NCI-H2171 treated with DMSO at 0.1 percent for 48 hours (cell line): Measurements from ENCODE around the gene CLIP2.
"Not testable (repeated sequence)": the region's sequence is repeated elsewhere in the genome, so short reads cannot be mapped to it uniquely, and the experiment has no call there.

Experiments
- DNase-seq: peaks from one replicate; lab custom pipeline; 2025; lab: John Stamatoyannopoulos, UW

CLIP2 gene

DNA sequence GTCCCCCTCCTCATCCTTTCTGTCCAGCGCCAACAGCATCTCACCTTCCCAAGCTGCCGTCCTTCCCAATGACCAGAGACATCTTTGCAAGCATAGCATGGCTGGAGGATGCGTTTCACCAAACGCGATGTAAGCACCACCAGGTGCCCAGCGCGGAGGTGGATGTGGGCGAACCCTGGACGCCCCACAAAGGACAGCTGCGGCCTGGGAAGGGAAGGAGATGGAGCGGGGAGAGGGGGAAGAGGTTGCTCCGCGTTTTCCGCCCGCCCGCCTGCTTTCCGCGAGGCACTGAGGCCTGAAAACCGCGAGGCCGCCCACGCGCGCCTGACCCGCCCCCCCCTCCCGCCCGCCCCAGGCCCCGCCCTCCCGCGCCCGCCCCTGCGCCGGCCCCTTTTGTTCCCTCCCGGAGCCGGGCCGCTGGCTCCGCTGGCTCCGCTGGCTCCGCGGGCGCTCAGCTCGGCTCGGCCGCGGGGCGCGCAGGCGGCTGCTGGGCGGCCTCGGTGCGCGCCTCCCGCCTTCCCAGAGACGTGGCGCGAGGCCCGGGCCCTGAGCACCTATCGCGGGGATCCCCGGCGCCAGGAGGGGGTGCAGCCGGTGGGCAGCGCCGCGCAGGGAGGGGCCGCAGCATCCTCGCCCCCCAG, at the start of gene CLIP2:
Gene CLIP2 (plus strand): TSS at position 390 of the 641 bp plus-strand sequence. CDS start 28,140 bp downstream, outside the sequence.
- peak; percentile 68 for DNase-seq

DNA sequence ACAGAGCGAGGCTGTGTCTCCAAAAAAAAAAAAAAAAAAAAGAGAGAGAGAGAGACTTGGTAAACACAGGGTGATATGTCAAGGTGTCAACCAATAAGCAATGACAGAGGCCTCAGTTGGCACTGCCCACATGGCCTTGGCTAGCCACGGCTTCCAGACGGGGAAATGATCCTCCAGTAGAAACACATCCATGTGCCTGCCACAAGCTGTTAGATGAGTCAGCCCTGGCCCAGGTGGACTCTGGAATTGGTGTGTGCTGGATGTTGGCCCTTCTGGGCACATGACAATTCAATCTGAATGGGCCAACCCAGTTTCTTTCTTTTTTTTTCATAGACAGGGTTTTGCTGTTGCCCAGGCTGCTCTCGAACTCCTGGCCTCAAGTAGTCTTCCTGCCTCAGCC, 48.7 kb upstream of the CLIP2 start:
- DNase-seq: no peak

DNA sequence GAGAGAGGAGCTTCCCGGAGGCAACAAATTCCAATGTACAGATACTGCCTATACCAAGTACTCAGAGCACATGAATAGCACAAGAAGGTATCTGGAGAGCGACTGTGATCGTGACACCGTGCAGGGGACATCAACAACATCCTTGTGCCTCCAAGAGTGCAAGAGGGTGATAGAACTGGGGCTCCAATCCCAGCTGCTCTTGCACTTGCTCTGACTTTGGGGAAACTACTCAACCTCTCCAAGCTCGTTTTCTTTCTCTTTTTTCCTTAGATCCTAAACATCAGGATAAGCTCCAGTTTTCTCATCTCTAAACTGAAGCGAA, 47.1 kb upstream of the CLIP2 start:
- no peak for DNase-seq

DNA sequence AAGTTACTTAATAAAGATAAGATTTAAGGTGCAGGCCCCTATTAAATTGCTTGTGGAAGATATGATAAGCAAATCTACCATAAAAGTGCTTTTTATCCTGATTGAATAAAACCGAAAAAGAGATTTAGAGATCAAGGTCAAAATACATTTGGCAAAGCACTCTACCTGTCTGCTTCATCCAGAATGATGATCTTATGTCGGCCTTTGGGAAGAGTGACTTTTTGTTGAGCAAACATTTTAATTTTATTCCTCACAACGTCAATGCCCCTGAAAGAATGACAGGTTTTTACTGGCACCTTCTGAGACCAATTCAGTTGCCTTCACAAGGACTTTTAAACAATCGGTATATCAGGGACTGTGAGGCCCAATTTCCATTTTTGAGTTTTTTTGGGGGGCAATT, 42.7 kb upstream of the CLIP2 start:
- no peak for DNase-seq

DNA sequence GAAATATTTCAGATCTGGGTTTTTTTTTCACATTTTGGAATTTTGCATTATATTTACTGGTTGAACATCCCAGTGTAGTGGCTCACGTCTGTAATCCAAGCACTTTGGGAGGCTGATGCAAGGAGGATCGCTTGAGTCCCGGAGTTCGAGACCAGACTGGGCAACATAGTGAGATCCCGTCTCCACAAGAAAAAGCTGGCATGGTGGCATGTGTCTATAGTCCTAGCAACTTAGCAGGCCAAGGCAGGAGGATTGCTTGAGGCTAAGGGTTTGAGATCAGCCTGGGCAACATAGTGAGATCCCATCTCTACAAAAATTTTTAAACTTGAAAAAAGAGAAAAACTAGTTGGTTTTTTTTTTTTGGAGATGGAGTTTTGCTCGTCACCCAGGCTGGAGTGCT, 41.1 kb upstream of the CLIP2 start:
- DNase-seq: no peak

- not testable (repeated sequence) for DNase-seq
These were observed 40.1 kb upstream of the CLIP2 start for GRCh38 chr7:74249058-74249457.

- peak; percentile 21 for DNase-seq
These were observed 36.3 kb upstream of the CLIP2 start for GRCh38 chr7:74252893-74253292.

DNA sequence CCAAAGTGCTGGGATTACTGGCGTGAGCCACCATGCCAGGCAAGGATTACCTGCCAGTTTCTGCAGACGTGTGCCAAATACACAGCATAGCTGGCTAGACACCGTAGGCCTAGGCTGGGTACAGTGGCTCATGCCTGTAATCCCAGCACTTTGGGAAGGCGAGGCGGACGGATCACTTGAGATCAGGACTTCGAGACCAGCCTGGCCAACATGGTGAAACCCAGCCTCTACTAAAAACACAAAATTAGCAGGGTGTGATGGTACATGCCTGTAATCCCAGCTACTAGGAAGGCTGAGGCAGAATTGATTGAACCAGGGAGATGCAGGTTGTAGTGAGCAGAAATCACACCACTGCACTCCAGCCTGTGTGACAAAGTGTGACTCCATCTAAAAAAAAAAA, 35.9 kb upstream of the CLIP2 start:
- DNase-seq: no peak

GRCh38 chr7:74253835-74254128, 35.4 kb upstream of the CLIP2 start:
- no peak for DNase-seq

DNA sequence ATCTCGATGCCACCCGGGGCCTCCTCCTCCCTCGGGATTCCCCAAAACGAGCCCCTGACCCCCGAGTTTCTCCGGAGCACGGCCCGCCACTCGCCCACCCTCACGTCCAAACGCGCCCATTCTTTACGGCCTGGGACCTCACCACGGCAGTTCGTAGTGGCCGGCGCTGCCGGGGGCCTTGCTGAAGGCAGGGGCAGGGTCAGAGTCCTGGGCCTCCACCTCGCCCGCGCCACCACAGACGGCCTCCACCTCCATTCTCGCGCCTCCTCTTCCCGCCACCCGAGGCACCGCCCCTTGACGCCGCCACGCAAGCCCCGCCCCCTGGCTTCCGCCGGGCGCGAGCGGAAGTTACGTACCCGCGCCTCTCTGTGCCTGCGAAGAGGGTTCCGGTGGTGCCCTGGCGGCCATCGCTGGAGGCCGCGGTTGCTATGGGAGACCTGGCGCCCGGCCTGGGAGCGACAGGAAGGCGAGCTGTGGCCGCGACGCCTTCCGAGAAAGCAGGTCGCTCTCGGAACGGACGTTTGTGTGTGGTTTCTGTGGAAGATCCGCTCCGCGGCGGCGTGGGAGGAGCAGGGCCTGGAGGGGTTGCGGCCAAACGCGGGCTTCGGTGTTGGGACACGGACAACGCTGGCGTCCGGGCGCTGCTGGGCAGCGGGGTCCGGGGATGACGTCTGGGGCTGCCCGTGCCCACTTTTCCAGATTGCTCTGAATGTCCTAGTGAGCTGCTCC, 34.9 kb upstream of the CLIP2 start, which contains the start of gene RFC2:
Gene RFC2 (minus strand): TSS at position 271 of the 729 bp plus-strand sequence. CDS start 16 bp downstream, at position 255.
- DNase-seq: peak; percentile 91

DNA sequence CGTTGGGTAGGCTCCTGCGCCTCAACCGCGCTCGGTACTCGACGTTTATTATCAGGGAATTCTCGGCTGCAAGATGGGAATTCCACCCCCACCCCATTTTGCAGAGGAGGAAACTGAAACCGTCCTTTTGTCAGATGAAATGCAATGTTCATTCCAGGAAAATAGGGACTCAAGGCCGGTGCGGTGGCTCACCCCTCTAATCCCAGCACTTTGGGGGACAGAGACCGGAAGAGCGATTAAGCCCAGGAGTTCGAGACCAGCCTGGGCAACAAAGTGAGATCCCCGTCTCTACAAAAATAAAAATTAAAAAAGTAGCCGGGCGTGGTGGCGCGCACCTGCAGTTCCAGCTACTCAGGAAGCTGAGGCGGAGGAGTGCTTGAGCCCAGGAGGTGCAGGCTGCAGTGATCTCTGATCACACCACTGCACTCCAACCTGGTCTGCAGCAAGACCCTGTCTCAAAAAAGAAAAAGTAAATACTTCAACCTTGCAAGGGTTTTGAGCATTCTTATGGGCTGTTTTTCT, 34.3 kb upstream of the CLIP2 start:
- DNase-seq: no peak

- DNase-seq: not testable (repeated sequence)
These were observed 33.7 kb upstream of the CLIP2 start for GRCh38 chr7:74255461-74255860.

DNA sequence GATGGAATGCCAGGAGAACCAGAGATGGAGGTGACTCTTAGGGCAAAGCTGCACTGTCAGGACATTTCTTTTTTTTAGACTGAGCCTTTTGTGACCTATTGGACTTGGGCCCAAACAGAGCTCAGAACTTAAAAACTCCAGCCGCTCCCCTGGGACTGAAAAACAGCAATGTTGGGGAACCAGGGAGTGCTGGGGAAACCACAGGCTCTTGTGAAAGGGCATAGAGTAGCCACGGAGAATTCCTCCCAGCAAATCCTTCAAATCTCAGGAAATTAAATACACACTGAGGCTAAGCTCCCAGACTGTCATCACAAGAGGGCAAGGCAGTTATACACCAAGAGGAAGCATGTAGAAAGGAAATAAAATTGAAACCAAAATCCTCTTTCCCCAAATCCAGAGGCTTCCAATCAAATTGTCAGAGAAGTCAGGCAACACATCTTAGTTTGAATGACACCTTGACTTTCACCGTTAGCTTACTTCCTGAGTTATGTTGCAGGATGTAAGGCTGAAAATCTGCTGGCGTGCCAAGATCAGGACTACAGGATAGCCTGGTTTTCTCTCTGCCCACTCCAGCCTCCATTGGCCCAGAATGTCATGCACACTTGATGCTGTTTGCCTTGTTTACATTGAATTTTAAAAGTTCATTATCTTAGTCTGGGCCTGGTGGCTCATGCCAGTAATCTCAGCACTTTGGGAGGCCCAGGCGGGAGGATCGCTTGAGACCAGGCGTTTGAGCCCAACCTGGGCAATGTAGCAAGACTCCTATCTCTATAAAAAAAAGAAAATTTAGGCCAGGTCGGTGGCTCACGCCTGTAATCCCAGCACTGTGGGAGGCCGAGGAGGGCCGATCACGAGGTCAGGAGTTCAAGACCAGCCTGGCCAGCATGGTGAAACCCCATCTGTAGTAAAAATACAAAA, 32.5 kb upstream of the CLIP2 start:
- no peak for DNase-seq

DNA sequence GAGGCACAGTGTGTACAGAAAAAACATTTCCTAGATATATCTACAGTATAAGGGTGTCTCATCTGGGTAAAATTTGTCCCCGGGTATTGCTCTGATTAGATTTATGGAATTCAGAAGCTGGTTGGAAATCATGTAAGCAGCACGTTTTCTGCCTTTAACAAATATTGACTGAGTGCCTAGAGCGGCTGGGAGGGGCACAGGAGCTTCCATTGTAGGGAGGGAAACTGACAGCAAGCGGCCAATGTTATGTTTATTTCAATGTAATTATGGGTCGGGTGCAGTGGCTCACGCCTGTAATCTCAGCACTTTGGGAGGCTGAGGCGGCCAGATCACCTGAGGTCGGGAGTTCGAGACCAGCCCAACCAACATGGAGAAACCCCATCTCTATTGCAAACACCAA, 30.6 kb upstream of the CLIP2 start:
- DNase-seq: no peak

- DNase-seq: no peak
These were observed 26.4 kb upstream of the CLIP2 start for GRCh38 chr7:74262639-74263398.

DNA sequence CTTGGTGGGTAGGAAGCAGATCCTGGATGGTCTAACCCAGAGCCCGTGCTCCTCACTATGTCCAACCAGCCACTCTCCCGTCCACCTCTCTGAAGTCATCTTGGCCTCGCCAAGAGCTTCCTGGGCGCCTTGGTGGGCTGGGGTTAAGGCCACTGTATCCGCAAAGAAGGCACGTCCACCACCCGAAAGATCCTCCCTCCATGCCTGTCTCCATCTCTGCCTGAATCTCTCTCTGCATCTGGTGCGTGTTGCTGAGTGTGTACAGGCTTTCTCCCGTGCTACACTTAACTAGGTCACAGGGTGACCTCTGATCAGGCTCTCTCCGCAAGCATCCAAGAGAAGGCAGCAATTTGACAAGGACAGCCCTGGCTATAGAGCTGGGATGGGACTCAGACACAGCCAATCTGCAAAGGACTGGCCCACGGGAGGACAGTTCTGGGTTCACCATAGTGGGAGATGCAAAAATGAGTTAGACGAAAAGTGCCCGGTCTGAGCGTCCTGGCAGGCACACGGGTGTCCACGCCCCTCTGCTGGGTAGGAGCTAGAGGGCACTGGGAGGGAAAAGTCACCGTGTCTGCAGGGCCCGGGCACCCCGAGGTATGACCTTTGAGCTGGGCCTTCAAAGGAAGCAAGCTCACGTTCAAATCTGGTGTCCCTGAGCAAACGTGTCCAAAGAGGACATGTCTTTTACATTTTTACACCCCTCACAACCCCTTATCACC, 25.6 kb upstream of the CLIP2 start:
- DNase-seq: no peak

DNA sequence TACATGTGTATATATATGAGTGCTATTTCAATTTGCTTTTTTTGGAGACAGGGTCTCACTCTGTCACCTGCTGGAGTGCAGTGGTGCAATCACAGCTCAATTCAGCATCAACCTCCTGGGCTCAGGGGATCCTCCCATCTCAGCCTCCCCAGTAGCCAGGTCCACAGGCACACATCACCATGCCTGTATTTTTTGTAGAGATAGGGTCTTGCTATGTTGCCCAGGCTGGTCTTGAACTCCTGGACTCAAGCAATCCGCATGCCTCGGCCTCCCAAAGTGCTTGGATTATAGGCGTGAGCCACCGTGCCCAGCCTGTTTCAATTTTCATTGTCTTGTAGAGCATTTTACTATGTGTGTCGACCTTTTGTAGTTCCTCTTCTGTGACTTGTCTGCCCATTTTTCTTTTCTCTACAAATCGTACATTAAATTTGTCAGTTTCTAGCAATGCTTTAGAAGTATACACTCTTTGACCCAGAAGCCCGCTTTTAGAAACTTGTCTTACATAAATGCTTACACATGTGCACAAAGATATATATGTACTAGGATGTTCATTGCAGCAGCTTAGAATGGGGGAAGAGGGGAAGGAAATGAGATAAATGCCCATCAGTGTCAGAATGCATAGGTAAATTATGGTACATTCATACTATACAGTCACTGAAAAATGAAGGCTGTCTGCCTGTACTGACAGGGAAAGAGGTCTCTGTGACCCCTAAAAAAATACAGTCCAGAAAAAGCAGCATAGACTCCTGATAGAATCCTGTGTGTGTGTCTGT, 22.8 kb upstream of the CLIP2 start:
- no peak for DNase-seq

DNA sequence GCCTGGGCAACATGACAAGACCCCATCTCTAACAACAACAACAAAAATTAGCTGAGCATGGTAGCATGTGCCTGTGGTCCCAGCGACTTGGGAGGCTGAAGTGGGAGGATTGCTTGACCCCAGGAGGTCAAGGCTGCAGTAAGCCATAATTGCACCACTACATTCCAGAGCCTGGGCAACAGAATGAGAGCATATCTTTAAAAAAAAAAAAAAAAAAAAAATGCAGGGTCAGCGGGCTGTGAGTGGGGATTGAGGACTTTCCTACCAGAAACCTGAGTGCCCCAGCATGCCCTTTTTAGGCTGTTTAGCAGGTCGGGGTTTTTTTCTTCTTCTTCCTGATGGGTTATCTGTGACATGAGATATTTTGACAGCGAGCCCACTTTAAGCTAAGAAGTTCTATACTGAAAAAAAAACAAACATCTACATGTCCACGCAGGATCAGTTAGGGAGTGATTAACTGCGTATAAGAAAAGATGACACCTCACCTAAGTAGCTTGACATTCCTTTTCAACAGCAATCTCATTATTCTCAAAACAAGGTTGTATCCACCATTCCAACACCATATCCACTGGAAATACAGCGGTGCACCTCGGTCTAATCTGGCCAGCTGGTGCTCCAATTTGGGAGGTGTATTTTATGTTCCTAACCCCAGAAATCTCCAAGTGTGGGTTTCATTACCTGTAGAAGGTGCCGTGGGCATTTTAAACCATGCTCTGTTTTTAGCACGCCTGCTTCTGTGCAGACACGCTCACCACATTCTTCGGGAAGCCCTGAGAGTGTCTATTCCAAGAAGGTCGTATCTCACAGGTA, 21.2 kb upstream of the CLIP2 start:
- DNase-seq: no peak

GRCh38 chr7:74269757-74270277, 19.4 kb upstream of the CLIP2 start:
- peak; percentile 86 for DNase-seq
